HL-60/S4 treated with retinoic acid at 250 ng/mL for 4 days and 3 days (cell line): ENCODE results near the gene TSPAN14.

Experiments
- in situ Hi-C: fragments of 300-500 bp; cut with MboI; formaldehyde crosslinking; loops from 2 replicates; pipeline ENCODE4 v1.7.0; 2022; ENCODE audit warnings: low sequenced_read_pairs

Gene TSPAN14

GRCh38 chr10:80421707-80422536 lies 32.2 kb upstream of the TSPAN14 start:
- in situ Hi-C loops = no loop called here

GRCh38 chr10:80425901-80426300 lies 28.2 kb upstream of the TSPAN14 start:
- in situ Hi-C loops = loop anchor here (25.0 kb wide), 1 partner anchor 486 kb away; no protein-coding TSS in a partner anchor

DNA sequence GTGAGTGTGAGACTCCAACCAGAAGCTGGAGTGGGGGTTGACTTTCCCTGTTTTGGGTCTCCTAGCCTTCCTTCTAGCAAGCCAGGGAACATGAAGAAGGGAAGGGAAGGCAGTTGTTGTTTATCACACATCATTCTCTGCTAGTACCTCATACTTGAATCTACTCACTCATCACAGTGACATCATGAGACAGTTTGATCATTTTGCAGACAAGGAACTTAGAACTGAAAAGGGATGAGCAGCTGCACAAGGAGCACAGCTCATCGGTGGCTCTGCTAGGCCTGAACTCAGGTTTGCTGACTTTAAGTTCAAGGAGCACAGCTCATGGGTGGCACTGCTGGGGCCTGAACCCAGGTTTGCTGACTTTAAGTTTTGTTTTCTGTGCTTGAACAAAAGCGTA lies 26.6 kb upstream of the TSPAN14 start:
- in situ Hi-C loops = loop anchor here (25.0 kb wide), 1 partner anchor 485 kb away; no protein-coding TSS in a partner anchor

- in situ Hi-C loops = loop anchor here (25.0 kb wide), 1 partner anchor 483 kb away; no protein-coding TSS in a partner anchor
Observed at GRCh38 chr10:80429521-80429973, 24.6 kb upstream of the TSPAN14 start.

- in situ Hi-C loops = loop anchor here (25.0 kb wide), 1 partner anchor 479 kb away; no protein-coding TSS in a partner anchor
Observed at GRCh38 chr10:80433134-80433533, 21.0 kb upstream of the TSPAN14 start.

- in situ Hi-C loops = loop anchor here (25.0 kb wide), 1 partner anchor 476 kb away; no protein-coding TSS in a partner anchor
Observed at GRCh38 chr10:80436446-80437098, 17.5 kb upstream of the TSPAN14 start.

- in situ Hi-C loops = loop anchor here (25.0 kb wide), 1 partner anchor 475 kb away; no protein-coding TSS in a partner anchor
Observed at GRCh38 chr10:80437227-80437626, 16.9 kb upstream of the TSPAN14 start.

DNA sequence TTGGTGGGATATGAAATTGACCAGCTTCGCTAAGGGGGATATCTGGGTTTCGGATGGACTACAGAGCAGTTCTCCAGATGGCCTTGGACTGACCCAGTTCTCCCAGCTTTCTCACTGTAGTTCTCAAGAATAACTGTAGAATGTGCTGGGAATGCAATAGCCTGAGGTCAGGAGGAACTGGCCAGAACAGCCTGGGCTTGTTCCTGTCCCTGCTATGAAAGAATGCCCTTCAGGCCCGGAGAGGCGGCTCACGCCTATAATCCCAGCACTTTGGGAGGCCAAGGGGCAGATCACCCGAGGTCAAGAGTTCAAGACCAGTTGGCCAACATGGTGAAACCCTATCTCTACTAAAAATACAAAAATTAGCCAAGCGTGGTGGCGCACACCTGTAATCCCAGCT lies 12.3 kb upstream of the TSPAN14 start:
- in situ Hi-C loops = loop anchor here (25.0 kb wide), 1 partner anchor 470 kb away; no protein-coding TSS in a partner anchor

- in situ Hi-C loops = loop anchor here (25.0 kb wide), 1 partner anchor 469 kb away; no protein-coding TSS in a partner anchor
Observed at GRCh38 chr10:80442879-80443278, 11.2 kb upstream of the TSPAN14 start.

- in situ Hi-C loops = loop anchor here (25.0 kb wide), 1 partner anchor 469 kb away; no protein-coding TSS in a partner anchor
Observed at GRCh38 chr10:80443531-80443974, 10.6 kb upstream of the TSPAN14 start.

DNA sequence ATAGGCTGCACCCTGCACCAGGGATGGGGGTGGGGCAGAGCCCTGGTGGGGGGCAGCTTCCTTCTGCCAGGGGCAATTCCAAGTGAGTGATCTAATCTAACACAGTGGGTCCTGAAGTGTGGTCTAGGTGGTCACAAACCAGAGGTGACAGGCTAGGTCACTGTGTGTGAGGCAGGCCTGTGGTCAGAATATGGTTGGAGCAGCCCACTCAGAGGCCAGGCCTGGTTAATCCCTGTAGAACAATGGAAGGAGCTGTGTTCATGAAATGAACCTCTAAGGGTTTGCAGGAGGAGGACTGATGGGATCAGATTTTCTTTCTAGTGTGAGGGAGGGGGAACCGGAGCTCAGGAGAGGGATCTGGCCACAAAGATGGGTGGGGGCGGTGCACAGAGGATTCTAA lies 10.0 kb upstream of the TSPAN14 start:
- in situ Hi-C loops = loop anchor here (25.0 kb wide), 1 partner anchor 468 kb away; no protein-coding TSS in a partner anchor

GRCh38 chr10:80444646-80445319 lies 9.3 kb upstream of the TSPAN14 start:
- in situ Hi-C loops = loop anchor here (25.0 kb wide), 1 partner anchor 468 kb away; no protein-coding TSS in a partner anchor

DNA sequence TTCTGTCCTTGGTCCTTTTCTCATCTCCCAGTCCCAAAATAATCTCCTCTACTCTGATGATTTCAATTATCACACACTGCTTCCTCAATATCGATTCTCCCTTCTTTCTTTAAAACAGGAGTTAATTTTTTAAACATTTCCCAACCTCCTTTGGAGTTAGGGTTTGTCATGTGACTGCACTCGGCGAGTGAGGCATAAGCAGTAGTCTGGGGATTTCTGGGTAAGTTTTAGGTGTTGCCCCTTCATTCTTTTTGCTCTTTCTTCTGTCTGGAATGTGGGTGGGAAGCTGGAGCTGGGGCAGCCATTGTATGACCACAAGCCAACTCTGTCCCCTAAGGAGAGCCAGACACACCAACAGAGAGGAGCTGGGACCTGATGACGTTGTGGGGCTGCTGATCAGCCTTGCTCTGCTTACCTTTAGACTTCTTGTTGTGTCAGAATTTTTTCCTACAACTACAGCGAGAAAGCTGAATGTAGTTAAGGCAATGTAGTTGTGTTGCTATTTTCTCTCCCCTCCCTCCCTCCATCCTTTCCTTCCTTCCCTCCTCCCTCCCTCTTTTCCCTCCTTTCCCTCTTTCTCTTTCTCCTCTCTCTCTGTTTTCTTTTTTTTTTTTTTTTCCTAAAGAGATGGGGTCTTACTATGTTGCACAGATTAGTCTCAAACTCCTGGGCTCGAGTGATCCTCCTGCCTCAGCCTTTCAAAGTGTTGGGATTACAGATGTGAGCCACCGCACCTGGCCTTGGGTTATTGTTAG lies 6.5 kb upstream of the TSPAN14 start:
- in situ Hi-C loops = loop anchor here (25.0 kb wide), 1 partner anchor 465 kb away; no protein-coding TSS in a partner anchor

- in situ Hi-C loops = loop anchor here (25.0 kb wide), 1 partner anchor 464 kb away; no protein-coding TSS in a partner anchor
Observed at GRCh38 chr10:80448209-80448942, 5.7 kb upstream of the TSPAN14 start.

DNA sequence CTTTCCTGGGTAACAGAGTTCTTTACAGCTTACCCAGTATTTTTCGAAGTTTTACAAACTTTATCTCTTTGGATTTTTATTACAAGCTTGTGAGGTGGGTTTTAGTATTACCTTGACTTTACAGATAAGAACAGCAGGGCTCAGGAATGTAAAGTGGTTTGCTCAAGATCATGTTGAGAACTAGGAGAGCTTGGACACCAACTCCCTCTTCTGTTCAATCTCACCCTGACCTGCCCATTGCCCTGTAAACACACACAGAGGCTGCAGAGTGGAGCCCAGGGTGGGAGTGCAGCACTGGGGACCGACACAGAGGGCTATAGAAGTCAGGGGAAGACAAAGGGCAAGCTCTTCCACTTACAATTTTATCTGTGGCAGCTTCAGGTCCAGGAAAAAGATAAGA lies 4.6 kb upstream of the TSPAN14 start:
- in situ Hi-C loops = loop anchor here (25.0 kb wide), 1 partner anchor 463 kb away; no protein-coding TSS in a partner anchor

DNA sequence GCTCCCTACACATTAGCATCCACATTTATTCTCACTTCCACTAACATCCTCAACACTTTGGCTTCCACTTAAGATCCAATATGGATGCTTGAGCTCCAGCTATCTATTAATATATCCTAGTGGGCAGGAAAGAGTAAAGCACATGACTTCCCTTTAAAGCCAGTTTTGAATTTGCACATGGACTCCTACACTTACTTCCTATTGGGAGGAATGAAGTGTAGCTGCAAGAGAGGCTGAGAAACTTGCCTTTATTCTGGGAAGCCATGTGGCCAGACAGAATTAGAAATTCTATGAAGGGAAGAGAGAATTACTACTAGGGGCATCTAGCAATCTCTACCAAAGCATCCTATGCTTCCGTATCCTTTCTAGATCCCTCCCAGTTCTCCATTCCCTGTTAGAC lies 3.0 kb upstream of the TSPAN14 start:
- in situ Hi-C loops = no loop called here

GRCh38 chr10:80452069-80452468 lies 2.0 kb upstream of the TSPAN14 start:
- in situ Hi-C loops = no loop called here

DNA sequence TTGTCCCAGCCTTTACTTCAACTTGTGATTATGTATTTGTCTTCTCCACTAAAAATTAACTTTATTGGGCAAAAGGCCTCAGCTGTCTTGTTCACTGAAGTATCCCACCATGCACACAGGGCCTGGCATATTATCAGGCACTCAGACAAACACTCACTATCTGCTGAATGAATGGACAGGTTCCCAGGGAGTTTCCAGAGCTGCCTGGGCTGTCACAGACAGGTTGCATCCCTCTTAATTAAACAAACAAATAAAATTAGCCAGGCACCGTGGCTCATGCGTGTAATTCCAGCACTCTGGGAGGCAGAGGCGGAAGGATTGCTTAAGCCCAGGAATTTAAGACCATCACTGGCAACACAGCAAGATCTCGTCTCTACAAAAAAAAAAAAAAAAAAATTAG lies 1.5 kb upstream of the TSPAN14 start:
- in situ Hi-C loops = no loop called here
